ENCODE measurements around the gene USP37. TPM values are rescaled to one million over a fixed set of nuclear protein-coding genes. Genes with fewer than 3 reads are reported as not detected.

Gene USP37
- total RNA-seq, 2 experiments from 2014 or later = 21.7 to 23.2 TPM

DNA sequence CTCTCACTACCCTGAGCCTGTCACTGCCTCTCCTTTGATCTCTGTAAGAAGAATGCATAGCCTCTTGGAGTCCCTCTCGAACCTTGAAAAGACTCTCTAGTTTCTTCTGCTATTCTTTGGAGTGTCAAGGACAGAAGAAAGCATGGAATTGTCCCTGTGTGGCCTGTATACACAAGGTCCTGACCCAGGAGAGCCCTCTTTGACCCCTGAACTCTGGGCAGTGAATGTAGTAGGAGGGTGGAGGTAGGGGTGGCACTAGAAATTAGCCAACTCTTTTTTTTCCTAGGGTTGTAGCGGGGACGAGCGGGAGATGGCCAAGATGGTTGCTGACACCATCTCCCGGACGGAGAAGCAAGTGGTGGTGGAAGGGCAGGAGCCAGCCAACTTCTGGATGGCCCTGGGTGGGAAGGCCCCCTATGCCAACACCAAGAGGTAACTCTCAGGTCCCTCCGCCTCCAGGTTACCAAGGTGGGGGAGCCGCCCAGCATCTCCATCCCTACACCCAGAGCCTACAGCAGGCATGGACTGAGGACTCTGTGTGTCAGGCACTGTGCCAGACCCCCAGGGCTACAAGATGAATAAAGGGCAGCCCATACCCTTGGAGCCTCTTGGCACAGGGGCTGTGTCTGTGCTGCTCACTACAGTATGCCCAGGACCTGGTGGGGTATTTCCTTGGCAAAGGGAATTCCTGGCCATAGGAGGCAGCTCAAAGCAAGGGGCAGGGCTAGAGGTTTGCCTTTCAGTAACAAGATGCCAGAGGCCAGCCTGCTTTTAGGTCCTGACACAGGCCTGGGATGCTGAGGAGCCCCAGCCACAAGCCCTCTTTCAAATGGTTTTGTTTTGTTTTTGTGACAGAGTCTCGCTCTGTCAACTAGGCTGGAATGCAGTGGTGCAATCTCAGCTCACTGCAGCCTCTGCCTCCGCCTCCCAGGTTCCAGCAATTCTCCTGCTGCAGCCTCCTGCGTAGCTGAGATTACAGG is 132.9 kb downstream of the USP37 start:
- no peaks in the 10 kb centered on the region for H3K27me3 Mint-ChIP-seq (ENCODE audit: low read depth)
- intact Hi-C loops (cut with micrococcal nuclease) = no loop called here
- H3K4me1 Mint-ChIP-seq (ENCODE audit: low read depth) = no peaks in the 10 kb centered on the region
- no peak for DNase-seq
- no peak overlapping the region for H3K27ac Mint-ChIP-seq
- H3K36me3 Mint-ChIP-seq (ENCODE audit: low read depth) = no peaks in the 10 kb centered on the region
- no peaks in the 10 kb centered on the region for H3K9me3 Mint-ChIP-seq
- no peak overlapping the region for H3K4me3 Mint-ChIP-seq
- CTCF ChIA-PET = no interaction called here

DNA sequence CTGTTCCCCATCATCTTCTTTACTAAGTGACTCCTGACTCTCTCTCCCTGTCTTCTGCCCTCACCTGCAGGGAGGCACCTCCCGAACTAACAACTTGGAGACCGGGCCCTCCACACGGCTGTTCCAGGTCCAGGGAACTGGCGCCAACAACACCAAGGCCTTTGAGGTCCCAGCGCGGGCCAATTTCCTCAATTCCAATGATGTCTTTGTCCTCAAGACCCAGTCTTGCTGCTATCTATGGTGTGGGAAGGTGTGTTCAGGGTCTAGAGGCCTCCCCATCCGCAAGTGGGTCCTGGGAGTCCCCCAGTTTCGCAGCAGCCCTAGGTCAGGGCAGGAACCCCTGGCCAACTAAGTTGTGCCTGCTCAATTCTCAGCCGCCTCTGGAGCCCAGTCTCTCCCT is 133.7 kb downstream of the USP37 start:
- intact Hi-C loops (cut with micrococcal nuclease) = no loop called here
- H3K4me1 Mint-ChIP-seq (ENCODE audit: low read depth) = no peaks in the 10 kb centered on the region
- no peaks in the 10 kb centered on the region for H3K9me3 Mint-ChIP-seq
- DNase-seq = no peak
- no peak overlapping the region for H3K4me3 Mint-ChIP-seq
- CTCF ChIA-PET = interaction anchor here (0.8 kb wide), 1 partner anchor 143 kb away, joined by 4 read pairs; no protein-coding TSS in a partner anchor
- H3K36me3 Mint-ChIP-seq (ENCODE audit: low read depth) = no peaks in the 10 kb centered on the region
- no peak overlapping the region for H3K27ac Mint-ChIP-seq
- H3K27me3 Mint-ChIP-seq (ENCODE audit: low read depth) = no peaks in the 10 kb centered on the region

DNA sequence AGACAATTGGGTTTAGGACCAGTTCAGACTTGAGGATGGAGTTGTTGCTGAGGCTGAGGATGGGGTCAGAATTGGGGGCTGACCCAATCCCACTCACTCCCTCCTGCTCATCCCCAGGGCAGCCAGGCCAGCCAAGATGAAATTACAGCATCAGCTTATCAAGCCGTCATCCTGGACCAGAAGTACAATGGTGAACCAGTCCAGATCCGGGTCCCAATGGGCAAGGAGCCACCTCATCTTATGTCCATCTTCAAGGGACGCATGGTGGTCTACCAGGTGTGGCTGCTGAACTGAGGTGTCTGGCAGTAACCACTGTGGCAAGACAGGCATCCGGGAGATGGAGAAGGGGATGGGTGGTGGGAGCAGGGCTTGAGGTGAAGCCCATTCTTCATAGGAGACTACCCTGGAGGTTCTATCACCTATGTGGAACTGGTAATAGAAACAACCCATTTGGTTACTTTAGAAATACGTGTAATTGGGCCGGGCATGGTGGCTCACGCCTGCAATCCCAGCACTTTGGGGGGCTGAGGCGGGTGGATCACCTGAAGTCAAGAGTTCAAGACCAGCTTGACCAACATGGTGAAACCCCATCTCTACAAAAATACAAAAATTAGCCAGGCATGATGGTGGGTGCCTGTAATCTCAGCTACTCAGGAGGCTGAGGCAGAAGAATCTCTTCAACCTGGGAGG is 135.3 kb downstream of the USP37 start:
- CTCF ChIA-PET = no interaction called here
- Mint-ChIP-seq H3K9me3 (no peaks in the 10 kb centered on the region), H3K27ac (no peak overlapping the region), H3K27me3 (ENCODE audit: low read depth) (no peaks in the 10 kb centered on the region), H3K36me3 (ENCODE audit: low read depth) (no peaks in the 10 kb centered on the region), H3K4me3 (no peak overlapping the region), H3K4me1 (ENCODE audit: low read depth) (no peaks in the 10 kb centered on the region)
- intact Hi-C loops (cut with micrococcal nuclease) = no loop called here
- DNase-seq = no peak

DNA sequence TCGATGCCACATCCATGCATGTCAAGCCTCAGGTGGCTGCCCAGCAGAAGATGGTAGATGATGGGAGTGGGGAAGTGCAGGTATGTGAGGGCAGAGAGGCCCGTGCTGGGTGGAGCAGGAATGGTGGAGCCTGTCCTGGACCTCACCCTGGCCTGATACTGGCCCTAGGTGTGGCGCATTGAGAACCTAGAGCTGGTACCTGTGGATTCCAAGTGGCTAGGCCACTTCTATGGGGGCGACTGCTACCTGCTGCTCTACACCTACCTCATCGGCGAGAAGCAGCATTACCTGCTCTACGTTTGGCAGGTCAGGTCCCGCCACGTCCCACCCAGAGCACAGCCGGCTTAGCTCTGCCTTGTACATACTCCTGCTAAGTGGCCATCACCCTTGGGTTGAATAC is 136.3 kb downstream of the USP37 start:
- no peak overlapping the region for H3K27ac Mint-ChIP-seq
- intact Hi-C loops (cut with micrococcal nuclease) = no loop called here

DNA sequence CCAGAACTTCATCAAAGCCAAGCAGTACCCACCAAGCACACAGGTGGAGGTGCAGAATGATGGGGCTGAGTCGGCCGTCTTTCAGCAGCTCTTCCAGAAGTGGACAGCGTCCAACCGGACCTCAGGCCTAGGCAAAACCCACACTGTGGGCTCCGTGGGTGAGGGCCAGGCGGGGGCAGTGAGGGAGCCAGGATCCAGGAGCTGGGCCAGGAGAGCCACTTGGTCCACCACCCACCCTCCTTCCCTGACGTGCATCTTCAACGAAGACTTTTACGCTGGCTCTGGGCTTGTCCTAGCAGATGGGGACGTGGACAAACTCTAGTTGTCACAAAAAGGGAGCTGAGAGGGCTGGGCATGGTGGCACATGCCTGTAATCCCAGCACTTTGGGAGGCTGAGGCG is 137.4 kb downstream of the USP37 start:
- H3K36me3 Mint-ChIP-seq (ENCODE audit: low read depth) = no peaks in the 10 kb centered on the region
- no peak for DNase-seq
- no peak overlapping the region for H3K4me3 Mint-ChIP-seq
- H3K4me1 Mint-ChIP-seq (ENCODE audit: low read depth) = no peaks in the 10 kb centered on the region
- H3K9me3 Mint-ChIP-seq = no peaks in the 10 kb centered on the region
- H3K27me3 Mint-ChIP-seq (ENCODE audit: low read depth) = no peaks in the 10 kb centered on the region
- H3K27ac Mint-ChIP-seq = no peak overlapping the region
- CTCF ChIA-PET = no interaction called here
- intact Hi-C loops (cut with micrococcal nuclease) = no loop called here

More for the DNA sequence above, 136.3 kb downstream of the USP37 start:
- no peaks in the 10 kb centered on the region for H3K36me3 Mint-ChIP-seq (ENCODE audit: low read depth)
- H3K4me1 Mint-ChIP-seq (ENCODE audit: low read depth) = no peaks in the 10 kb centered on the region
- no peaks in the 10 kb centered on the region for H3K9me3 Mint-ChIP-seq
- H3K27me3 Mint-ChIP-seq (ENCODE audit: low read depth) = no peaks in the 10 kb centered on the region
- no peak for DNase-seq
- no peak overlapping the region for H3K4me3 Mint-ChIP-seq
- CTCF ChIA-PET = no interaction called here

DNA sequence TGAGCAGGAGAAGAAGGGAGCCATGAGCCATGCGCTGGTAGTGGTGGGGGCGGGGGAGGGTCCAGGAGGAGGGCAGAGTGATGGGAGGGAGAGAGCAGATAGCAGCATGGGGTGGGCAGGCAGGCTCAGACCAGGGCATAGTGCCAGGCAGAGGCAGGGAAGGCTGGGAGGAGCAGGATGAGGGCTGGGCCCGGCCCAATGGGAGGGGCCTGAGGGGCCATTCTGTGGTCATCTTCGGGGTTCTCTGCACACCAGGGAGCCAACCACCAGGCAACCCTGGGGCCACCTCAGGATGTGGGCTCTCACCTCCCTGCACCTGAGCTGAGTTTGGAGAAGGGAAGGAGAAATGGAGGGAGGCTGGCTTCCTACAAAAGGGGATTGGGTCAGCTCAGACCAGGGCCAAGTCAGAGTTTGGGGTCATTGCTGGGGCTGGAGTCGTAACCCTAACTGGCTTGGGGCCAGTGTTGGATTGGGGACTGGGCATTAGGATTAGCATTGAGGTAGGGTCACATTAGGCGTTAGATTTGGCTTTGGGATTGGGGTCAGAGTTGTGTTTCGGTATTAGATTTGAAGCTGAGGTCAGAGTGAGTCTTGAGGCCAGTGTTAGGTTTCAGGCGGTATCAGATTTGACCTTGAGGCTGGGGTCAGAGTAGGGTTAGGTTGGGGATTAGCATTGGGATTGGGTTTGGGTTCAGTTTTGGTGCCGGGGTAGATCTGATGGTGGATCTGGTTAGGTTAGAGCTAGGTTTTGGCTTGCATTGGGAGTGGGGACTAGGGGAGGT is 138.0 kb downstream of the USP37 start:
- Mint-ChIP-seq H3K36me3 (ENCODE audit: low read depth) (no peaks in the 10 kb centered on the region), H3K27me3 (ENCODE audit: low read depth) (no peaks in the 10 kb centered on the region), H3K9me3 (no peaks in the 10 kb centered on the region), H3K4me1 (ENCODE audit: low read depth) (no peaks in the 10 kb centered on the region), H3K4me3 (no peak overlapping the region), H3K27ac (no peak overlapping the region)
- CTCF ChIA-PET = interaction anchor here (1.3 kb wide), 1 partner anchor 86 kb away, joined by 3 read pairs; no protein-coding TSS in a partner anchor
- intact Hi-C loops (cut with micrococcal nuclease) = no loop called here
- DNase-seq = no peak

DNA sequence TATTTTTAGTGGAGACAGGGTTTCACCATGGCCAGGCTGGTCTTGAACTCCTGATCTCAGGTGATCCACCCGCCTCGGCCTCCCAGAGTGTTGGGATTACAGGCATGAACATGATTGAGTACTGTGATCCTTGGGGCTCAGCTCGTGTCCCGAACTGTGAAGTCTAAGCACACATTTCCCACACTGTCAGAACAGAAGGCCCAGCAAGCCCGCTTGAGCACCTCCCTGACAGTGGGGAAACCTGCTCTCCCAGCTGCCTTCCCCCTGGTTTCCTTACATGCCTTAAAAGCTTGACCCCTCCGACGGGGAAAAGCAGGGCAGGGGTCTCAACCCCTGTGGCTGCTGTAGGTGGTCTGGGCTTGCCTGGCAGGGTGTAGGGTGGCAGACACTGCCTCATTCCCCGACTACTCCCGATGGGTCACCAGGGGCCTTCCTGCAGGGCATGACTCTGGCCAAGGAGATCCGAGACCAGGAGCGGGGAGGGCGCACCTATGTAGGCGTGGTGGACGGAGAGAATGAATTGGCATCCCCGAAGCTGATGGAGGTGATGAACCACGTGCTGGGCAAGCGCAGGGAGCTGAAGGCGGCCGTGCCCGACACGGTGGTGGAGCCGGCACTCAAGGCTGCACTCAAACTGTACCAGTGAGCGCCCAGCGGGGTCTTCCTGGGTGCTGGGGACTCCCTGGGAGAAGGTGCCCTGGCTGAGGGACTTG is 139.1 kb downstream of the USP37 start:
- CTCF ChIA-PET = interaction anchor here (1.3 kb wide), 1 partner anchor 85 kb away, joined by 3 read pairs; no protein-coding TSS in a partner anchor
- Mint-ChIP-seq H3K36me3 (ENCODE audit: low read depth) (no peaks in the 10 kb centered on the region), H3K4me3 (no peak overlapping the region), H3K27me3 (ENCODE audit: low read depth) (no peaks in the 10 kb centered on the region), H3K4me1 (ENCODE audit: low read depth) (no peaks in the 10 kb centered on the region), H3K27ac (no peak overlapping the region), H3K9me3 (no peaks in the 10 kb centered on the region)
- no peak for DNase-seq
- intact Hi-C loops (cut with micrococcal nuclease) = no loop called here

DNA sequence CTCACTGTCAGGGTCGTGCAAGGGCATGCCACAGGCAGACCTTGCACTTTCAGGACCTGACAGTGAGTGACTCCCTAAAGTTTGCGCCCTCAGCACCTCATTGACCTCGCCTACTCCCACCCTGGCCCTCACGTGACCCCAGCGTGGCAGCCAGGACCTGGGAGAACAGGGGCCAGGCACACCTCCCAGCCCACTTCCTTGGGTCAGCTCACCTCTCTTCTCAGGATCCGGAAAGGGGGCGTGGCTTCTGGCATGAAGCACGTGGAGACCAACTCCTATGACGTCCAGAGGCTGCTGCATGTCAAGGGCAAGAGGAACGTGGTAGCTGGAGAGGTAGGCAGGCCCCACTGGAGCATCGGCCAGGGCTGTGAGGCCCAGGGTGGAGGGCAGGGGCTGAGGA is 140.4 kb downstream of the USP37 start:
- Mint-ChIP-seq H3K4me3 (no peak overlapping the region), H3K9me3 (no peaks in the 10 kb centered on the region), H3K4me1 (ENCODE audit: low read depth) (no peaks in the 10 kb centered on the region), H3K36me3 (ENCODE audit: low read depth) (no peaks in the 10 kb centered on the region), H3K27me3 (ENCODE audit: low read depth) (no peaks in the 10 kb centered on the region), H3K27ac (no peak overlapping the region)
- intact Hi-C loops (cut with micrococcal nuclease) = no loop called here
- CTCF ChIA-PET = no interaction called here
- no peak for DNase-seq

DNA sequence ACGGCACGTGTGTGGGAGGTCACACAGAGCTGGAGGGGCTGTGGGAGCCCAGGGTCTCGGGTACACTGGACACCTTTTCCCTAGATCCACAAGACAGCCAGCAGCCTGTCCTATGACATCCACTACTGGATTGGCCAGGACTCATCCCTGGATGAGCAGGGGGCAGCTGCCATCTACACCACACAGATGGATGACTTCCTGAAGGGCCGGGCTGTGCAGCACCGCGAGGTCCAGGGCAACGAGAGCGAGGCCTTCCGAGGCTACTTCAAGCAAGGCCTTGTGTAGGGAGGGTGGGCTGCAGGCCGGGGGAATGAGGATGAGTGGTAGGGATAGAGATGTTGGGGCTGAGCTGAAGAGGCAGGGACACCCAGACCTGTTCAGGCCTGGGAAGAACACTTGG is 142.6 kb downstream of the USP37 start:
- Mint-ChIP-seq H3K9me3 (no peaks in the 10 kb centered on the region), H3K36me3 (ENCODE audit: low read depth) (no peaks in the 10 kb centered on the region), H3K27me3 (ENCODE audit: low read depth) (no peaks in the 10 kb centered on the region), H3K4me3 (no peak overlapping the region), H3K27ac (no peak overlapping the region), H3K4me1 (ENCODE audit: low read depth) (no peaks in the 10 kb centered on the region)
- intact Hi-C loops (cut with micrococcal nuclease) = no loop called here
- CTCF ChIA-PET = interaction anchor here (0.6 kb wide), 1 partner anchor 21 kb away, joined by 9 read pairs; no protein-coding TSS in a partner anchor
- DNase-seq = no peak

DNA sequence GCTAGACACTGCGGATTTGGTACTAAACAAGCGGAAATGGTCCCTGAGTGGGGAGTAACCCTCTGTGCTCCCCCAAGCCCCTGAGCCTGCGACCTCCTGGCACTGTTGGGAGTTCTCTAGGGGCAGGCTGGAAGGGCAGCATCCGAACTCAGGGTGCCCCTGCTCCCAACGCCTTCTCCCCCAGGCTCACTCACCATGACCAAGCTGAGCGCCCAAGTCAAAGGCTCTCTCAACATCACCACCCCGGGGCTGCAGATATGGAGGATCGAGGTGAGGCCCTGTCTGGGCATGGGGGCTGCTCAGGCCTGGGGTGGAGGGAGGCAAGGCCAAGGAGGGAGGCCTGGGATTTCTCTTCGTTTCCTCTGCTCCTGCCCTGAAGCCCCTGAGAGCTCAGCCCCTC is 144.6 kb downstream of the USP37 start:
- Mint-ChIP-seq H3K4me3 (no peak overlapping the region), H3K4me1 (ENCODE audit: low read depth) (no peaks in the 10 kb centered on the region), H3K27ac (no peak overlapping the region), H3K9me3 (no peaks in the 10 kb centered on the region), H3K27me3 (ENCODE audit: low read depth) (no peaks in the 10 kb centered on the region), H3K36me3 (ENCODE audit: low read depth) (no peaks in the 10 kb centered on the region)
- CTCF ChIA-PET = no interaction called here
- no peak for DNase-seq
- intact Hi-C loops (cut with micrococcal nuclease) = no loop called here

DNA sequence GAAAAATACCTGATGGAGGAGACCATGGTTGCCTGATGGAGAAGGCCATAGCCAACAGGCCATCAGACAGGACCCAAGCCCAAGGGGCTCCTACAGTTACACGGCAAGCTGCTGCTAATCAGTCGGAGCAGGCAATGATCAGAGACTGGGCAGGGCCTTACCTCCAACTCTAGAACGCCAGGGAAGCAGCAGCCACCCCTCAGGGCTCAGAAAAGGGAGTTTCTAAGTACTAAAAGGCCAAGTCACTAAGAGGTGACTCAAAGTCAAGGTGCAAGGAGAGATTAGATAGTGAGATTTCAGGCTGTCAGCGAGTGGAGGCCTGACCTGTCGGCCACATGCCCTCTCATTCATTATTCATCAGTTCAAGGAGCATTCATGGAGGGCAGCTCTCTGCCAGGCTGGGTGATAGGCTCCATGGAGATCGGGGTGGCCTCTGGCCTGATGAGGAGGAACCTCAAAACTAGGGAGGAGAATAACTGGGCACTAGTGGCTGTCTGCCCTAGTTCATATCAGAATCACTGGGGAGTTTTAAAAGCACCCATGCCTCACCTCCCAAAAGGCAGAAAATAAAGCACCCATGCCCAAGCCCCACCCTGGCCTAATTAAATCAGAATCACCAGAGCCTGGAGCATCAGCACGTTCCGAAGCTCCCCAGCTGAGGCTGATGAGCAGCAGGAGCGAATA is 145.6 kb downstream of the USP37 start:
- CTCF ChIA-PET = no interaction called here
- no peak for DNase-seq
- Mint-ChIP-seq H3K27me3 (ENCODE audit: low read depth) (no peaks in the 10 kb centered on the region), H3K4me1 (ENCODE audit: low read depth) (no peaks in the 10 kb centered on the region), H3K27ac (no peak overlapping the region), H3K36me3 (ENCODE audit: low read depth) (no peaks in the 10 kb centered on the region), H3K4me3 (no peak overlapping the region), H3K9me3 (no peaks in the 10 kb centered on the region)
- intact Hi-C loops (cut with micrococcal nuclease) = no loop called here
